ENCODE measurements around the gene GALNT7.

The GALNT7 gene

GRCh38 chr4:173194157-173194556, 25.5 kb downstream of the GALNT7 start:
- FAIRE-seq (no peak), DNase-seq (ENCODE audit: insufficient read length, low spot score) (no peak)
- no peak for TF ChIP-seq POLR2A (IDR thresholded peaks at IDR 0.05; ENCODE audit: low read depth, low read length)

- TF ChIP-seq POLR2A (IDR thresholded peaks at IDR 0.05; ENCODE audit: low read depth, low read length) = no peak
- DNase-seq (ENCODE audit: insufficient read length, low spot score) (no peak), FAIRE-seq (no peak)
Observed at GRCh38 chr4:173195109-173195508, 26.5 kb downstream of the GALNT7 start.

DNA sequence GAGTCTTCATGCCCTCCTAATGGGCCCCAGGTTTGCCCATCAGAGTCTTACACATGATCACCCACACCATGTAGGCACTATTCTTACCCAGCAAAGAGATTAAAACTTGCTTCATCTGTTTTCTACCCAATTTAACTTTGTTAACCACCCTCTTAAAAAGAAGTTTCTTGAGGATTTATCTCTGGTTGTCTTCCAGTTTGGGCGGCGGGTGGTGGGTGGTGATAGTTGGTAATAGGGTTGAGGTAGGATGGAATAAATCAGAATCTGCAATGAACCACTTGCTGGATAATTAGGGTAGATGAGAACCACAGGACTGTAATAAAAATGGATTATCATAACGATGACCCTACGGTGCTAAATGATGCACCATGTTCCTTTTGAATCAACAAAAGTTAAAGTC, 30.9 kb downstream of the GALNT7 start:
- no peak for FAIRE-seq
- TF ChIP-seq POLR2A (IDR thresholded peaks at IDR 0.05; ENCODE audit: low read depth, low read length) = no peak
- no peak for DNase-seq (ENCODE audit: insufficient read length, low spot score)

- FAIRE-seq = no peak
- DNase-seq (ENCODE audit: insufficient read length, low spot score) = no peak
- no peak for TF ChIP-seq POLR2A (IDR thresholded peaks at IDR 0.05; ENCODE audit: low read depth, low read length)
Observed at GRCh38 chr4:173200103-173200884, 31.7 kb downstream of the GALNT7 start.

GRCh38 chr4:173202395-173202794, 33.8 kb downstream of the GALNT7 start:
- no peak for FAIRE-seq
- no peak for TF ChIP-seq POLR2A (IDR thresholded peaks at IDR 0.05; ENCODE audit: low read depth, low read length)

DNA sequence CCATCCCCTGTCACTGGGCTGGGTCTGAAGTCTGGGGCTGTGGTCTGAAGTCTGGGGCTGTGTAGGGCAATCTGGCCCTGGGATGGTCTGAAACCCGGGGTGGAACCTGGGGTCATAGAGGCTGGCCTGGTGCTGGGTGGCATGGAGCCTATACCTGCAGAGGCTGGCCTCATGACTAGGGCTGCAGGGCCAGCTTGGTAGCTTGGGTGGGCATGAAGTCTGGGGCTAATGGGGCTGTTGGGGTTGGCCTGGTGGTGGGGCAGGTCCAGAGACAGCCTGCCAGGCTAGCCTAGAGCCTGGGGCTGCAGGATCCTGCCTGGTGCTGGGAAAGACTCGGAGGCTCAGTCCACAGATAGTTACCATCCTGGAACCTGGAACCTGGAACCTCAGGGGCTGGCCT, 37.0 kb downstream of the GALNT7 start:
- no peak for DNase-seq (ENCODE audit: insufficient read length, low spot score)
- no peak for FAIRE-seq
- TF ChIP-seq POLR2A (IDR thresholded peaks at IDR 0.05; ENCODE audit: low read depth, low read length) = no peak

More at GRCh38 chr4:173202395-173202794, 33.8 kb downstream of the GALNT7 start:
- DNase-seq (ENCODE audit: insufficient read length, low spot score) = no peak

DNA sequence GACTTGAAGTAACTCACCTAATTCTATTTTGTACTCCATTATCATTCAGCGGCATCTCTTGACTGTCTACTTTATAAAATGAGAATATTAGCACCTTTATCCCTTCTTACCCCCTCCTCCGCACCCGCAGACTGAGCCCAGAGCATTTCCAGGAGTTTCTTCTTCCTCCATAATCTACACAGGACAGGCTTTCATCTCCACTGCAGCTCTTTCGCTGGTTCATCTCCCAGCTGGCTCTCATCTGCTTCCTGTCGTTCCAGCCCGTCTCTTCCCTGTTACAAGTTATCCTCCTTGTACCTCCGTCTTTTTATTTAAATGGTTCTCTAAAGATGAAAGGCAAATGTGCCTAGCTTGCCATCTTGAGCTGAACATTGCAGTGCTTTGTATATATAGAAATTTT, 39.8 kb downstream of the GALNT7 start:
- no peak for DNase-seq (ENCODE audit: insufficient read length, low spot score)
- TF ChIP-seq POLR2A (IDR thresholded peaks at IDR 0.05; ENCODE audit: low read depth, low read length) = no peak
- FAIRE-seq = no peak

- no peak for TF ChIP-seq POLR2A (IDR thresholded peaks at IDR 0.05; ENCODE audit: low read depth, low read length)
- DNase-seq (ENCODE audit: insufficient read length, low spot score) (no peak), FAIRE-seq (no peak)
Observed at GRCh38 chr4:173211222-173211621, 42.6 kb downstream of the GALNT7 start.

DNA sequence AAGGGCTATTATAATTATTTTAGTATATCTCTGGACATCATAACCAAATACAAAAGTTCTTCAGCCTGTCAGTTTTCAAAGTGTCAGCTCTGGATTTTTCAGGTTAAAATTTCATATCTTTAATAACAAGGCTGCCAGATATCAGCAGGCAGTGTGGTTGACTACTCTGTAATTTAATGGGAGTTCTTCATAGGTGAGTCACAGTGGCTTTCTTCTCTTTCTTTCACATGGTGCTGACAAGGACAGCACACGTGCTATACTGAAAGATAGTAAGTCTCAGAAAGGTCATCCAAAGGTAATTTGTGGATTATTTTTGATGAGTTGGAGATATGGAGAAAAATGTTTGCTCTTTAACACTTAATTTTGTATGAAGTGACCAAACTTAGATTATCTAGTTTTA, 43.2 kb downstream of the GALNT7 start:
- DNase-seq (ENCODE audit: insufficient read length, low spot score) = no peak
- no peak for TF ChIP-seq POLR2A (IDR thresholded peaks at IDR 0.05; ENCODE audit: low read depth, low read length)
- peak; percentile 55 for FAIRE-seq

DNA sequence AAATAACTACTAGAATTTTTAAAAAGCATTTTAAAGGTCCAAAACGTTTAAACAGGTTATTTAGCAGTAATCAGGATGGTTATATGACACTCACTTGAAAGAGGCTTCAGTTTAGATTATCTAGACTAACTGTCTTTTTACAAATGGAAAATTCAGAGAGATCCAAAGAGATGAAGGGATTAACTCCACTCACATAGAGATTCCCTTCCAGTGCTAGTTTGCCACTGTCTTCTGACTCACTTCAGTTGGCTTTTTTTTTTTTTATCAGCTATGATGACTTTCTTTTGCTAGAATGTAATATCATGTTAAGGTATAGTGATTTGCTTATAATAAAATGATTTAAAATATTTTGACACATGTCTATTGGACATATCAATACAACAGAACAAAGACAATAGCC, 43.8 kb downstream of the GALNT7 start:
- no peak for TF ChIP-seq POLR2A (IDR thresholded peaks at IDR 0.05; ENCODE audit: low read depth, low read length)
- FAIRE-seq (no peak), DNase-seq (ENCODE audit: insufficient read length, low spot score) (no peak)

DNA sequence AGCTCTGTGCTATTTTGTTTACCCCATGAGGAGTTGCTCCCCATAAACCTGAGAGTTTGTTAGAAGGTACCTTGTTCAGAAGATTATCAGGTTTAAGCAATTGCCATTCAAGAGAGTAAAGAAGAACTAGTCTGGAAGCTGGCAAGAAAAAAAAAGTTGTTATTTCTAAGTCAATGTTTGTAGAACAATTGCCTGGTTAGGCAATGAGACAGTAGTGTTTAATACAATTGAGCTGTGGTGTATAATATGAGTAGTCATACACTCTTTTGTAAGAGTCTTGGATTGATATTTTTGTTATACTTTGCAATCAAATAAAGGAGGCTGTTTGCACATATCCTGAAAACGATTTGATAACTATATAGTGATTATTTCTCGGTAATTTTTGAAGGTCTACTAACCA, 44.7 kb downstream of the GALNT7 start:
- no peak for FAIRE-seq
- TF ChIP-seq POLR2A (IDR thresholded peaks at IDR 0.05; ENCODE audit: low read depth, low read length) = no peak
- no peak for DNase-seq (ENCODE audit: insufficient read length, low spot score)

DNA sequence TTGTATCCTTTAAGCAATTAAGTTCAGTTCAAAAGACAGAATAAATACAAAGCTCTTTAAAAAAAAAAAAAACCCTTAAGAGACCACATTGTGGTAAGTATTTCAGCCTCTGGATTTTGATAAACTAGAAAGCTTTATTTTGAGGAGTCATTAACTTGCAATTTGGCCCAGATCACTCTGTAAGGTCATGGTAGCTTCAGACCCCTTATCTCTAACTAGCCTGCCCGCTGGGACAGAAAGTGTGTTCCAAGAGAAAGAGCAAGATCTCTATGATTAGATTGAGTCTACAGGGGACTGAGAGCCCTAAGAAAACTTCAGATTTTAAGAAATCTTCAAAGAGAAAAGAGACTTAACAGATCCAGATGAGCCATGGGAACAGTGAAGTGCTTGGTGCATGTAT, 45.6 kb downstream of the GALNT7 start:
- TF ChIP-seq POLR2A (IDR thresholded peaks at IDR 0.05; ENCODE audit: low read depth, low read length) = no peak
- no peak for FAIRE-seq
- DNase-seq (ENCODE audit: insufficient read length, low spot score) = no peak

DNA sequence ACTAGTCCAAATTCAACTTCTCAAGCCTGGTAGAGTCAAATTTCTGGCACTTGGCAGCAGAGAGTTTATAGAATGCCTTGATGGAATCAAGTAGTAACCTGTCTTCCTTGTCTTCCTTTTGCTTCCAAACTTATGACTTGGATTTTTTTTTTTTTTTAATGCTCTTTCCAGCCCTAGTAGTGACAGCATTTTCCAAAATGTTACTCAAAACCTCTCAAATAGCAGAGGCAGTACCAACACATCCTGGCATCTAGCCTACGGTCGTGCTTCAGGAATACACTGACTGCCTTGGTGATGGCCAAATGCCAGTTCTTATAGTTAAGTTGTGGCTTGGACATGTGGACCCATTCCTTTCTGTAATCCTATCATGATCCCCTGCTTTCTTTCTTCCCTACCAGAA, 46.0 kb downstream of the GALNT7 start:
- FAIRE-seq (peak; percentile 71), DNase-seq (ENCODE audit: insufficient read length, low spot score) (no peak)
- TF ChIP-seq POLR2A (IDR thresholded peaks at IDR 0.05; ENCODE audit: low read depth, low read length) = no peak

DNA sequence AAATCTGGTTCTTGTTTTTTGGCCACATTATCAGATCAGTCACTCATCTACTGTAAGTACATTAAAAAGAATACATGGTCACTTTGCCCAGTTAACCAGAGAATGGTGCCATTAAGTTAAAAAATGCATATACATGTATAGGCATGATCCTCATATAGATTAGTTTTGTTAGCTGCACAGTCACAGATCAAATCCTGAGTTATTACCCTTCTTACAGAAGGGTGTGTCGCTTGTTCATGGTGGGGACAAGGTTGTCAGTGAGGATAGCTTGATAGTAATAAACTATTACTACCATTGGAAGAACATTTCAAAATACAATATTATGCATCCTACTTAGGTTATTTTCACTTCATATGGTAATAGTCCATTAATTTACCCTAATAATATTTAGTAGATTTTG, 48.5 kb downstream of the GALNT7 start:
- no peak for FAIRE-seq
- no peak for TF ChIP-seq POLR2A (IDR thresholded peaks at IDR 0.05; ENCODE audit: low read depth, low read length)
- no peak for DNase-seq (ENCODE audit: insufficient read length, low spot score)

DNA sequence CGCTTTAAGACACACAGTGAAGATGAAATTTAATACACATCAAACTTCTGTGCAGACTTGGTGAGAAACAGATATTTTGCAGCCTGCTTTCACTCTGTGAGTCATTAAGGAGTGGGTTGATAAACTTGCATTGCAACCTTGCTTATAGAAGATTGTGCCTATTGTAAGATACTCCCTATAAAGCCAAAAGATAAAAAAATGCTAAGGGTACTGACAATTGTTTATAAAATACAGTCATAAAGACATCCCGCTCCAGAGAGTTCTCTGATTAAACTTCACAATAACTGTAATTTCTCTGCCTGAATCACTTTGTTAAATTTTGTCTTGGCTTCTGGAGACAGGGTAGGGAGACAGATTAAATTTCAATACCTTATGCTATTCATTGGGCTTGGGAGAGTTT, 49.1 kb downstream of the GALNT7 start:
- FAIRE-seq = peak; percentile 58
- DNase-seq (ENCODE audit: insufficient read length, low spot score) = no peak
- no peak for TF ChIP-seq POLR2A (IDR thresholded peaks at IDR 0.05; ENCODE audit: low read depth, low read length)
